ENCODE measurements around the gene NOL4L. TPM values are rescaled to one million over a fixed set of nuclear protein-coding genes. Genes with fewer than 3 reads are reported as not detected.

The NOL4L gene
- total and polyA plus RNA-seq, 10 donors, result 3.4 to 45.4 (median 28.6) TPM

DNA sequence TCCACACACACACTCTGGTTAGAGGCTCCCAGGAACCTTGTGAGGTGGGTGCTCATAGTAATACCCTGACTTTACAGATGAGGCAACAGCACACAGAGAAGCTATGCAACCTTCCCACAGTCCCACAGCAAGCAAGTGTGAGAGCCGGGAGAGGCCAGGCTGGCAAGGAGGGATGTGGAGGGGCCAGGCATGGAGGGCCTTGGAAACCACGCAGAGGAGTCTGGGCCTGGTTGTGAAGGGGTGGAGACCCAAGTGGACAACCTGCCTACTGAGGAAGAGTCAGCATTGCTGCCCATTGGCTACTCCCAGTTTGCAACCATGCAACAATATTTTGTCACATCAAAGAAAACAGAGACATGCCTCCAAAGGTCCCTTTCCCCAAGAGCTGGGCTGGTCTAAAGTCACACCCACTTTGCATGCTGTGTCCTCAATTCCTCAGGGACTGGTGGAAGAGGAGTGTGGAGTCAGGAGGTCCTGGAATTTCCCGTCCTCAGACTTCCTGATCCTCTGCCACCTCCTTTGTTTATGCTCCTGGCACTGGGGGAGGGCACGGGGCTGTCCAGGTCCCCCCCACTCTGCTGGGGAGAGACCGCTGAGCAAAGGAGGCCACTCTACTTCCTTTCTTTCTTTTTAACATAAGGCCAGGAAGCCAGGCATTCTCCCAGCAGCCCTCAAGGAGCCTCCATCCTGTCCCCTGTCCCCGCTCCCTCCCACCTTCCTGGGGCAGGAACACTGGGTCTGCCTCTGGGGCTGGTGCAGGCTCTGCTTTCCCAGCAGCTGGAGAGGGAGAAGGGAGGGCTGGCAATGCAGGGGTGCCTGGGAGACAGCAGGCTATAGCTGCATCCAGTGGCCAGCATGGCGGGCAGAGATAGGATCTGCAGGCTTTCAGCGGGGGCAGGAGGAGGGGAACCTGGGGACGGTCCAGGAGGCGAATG lies 68.3 kb downstream of the NOL4L start:
- TF ChIP-seq POLR2AphosphoS5 (IDR thresholded peaks at IDR 0.05), result peak; percentile 29 to 77 (median 38)
- TF ChIP-seq, protein P1, sequence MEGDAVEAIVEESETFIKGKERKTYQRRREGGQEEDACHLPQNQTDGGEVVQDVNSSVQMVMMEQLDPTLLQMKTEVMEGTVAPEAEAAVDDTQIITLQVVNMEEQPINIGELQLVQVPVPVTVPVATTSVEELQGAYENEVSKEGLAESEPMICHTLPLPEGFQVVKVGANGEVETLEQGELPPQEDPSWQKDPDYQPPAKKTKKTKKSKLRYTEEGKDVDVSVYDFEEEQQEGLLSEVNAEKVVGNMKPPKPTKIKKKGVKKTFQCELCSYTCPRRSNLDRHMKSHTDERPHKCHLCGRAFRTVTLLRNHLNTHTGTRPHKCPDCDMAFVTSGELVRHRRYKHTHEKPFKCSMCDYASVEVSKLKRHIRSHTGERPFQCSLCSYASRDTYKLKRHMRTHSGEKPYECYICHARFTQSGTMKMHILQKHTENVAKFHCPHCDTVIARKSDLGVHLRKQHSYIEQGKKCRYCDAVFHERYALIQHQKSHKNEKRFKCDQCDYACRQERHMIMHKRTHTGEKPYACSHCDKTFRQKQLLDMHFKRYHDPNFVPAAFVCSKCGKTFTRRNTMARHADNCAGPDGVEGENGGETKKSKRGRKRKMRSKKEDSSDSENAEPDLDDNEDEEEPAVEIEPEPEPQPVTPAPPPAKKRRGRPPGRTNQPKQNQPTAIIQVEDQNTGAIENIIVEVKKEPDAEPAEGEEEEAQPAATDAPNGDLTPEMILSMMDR (IDR thresholded peaks at IDR 0.05 in 8 of 11, conservative IDR thresholded peaks at IDR 0.05 in 3 of 11), result peak in 1 of 11 experiments; percentile 7
- no peak for TF ChIP-seq POLR2A (IDR thresholded peaks at IDR 0.05)
- no peaks in the 10 kb centered on the region for H3K27me3 ChIP-seq (replicated peaks in 1 of 7)
- no peak for DNase-seq
- peaks cover 8 to 81% (median 46%) of the 10 kb centered on the region in 6 donors for H3K4me1 ChIP-seq
- H3K4me3 ChIP-seq, result no peak overlapping the region
- 28 to 52% (median 50%) methylated on average over 9 to 10 of the region's 10 CpGs for WGBS, 5 donors
- H3K9me3 ChIP-seq, result no peaks in the 10 kb centered on the region
- peaks cover 0 to 46% (median 1%) of the 10 kb centered on the region in 6 donors for H3K36me3 ChIP-seq
- H3K27ac ChIP-seq, result peak overlapping the region in 6 of 8 donors; percentile 30 to 62 (median 44)
- intact Hi-C loops (cut with DNase I; ENCODE audit: low total_unique reads), result no loop called here

DNA sequence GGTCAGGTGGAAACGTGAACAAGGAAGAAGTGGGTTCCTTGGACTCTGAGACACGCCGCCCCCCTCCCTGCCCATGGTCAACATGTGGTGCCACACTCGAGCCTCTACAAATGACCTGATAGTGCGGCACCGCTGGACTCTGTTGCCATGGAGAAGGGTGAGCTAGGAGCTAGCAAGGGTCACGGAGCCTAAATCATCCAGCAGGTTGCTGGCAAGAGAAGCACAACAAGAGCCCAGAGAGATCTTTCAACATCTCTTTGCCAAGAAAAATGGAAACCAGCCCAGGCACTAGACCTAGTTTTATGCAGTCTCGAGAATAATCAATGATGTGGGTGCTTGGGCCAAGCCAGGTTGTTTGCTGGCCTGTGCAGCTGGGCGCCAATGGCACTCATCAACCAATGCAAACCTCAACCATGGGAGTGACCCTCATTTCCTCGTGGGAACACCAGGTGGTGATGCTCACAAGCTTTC lies 69.5 kb downstream of the NOL4L start:
- Histone ChIP-seq H3K27ac (no peak overlapping the region), H3K9me3 (no peaks in the 10 kb centered on the region), H3K36me3 (peaks cover 0 to 42% (median 1%) of the 10 kb centered on the region in 6 donors), H3K27me3 (replicated peaks in 1 of 7) (no peaks in the 10 kb centered on the region), H3K4me1 (peaks cover 6 to 82% (median 47%) of the 10 kb centered on the region in 6 donors), H3K4me3 (no peak overlapping the region)
- 83 to 94% (median 88%) methylated on average over 10 of the region's 10 CpGs for whole genome bisulfite sequencing, 5 donors
- intact Hi-C loops (cut with DNase I; ENCODE audit: low total_unique reads), result no loop called here
- DNase-seq, result no peak
- TF ChIP-seq POLR2A (IDR thresholded peaks at IDR 0.05), result no peak
- TF ChIP-seq, protein P1 (IDR thresholded peaks at IDR 0.05 in 8 of 11, conservative IDR thresholded peaks at IDR 0.05 in 3 of 11), result no peak
- no peak for TF ChIP-seq POLR2AphosphoS5 (IDR thresholded peaks at IDR 0.05)

DNA sequence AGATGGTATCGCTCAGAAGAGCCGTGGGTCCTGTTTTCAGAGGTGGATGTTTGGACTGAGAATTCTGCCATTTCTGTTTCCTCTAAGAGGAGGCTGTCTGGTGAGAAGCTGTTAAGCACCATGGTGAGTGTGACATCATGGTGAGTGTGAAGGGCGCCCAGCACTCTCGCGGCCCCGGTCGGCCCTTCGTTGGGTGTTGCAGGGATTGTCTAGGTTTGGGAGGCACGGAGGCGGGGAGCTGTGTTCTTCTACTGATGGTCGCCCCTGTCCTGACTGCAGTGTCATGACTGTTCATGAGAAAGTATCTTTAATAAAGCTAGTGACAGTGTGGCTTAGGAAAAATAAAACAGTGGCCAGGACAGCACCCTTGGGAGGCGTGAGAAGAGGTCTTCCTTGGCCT lies 70.4 kb downstream of the NOL4L start:
- no peak overlapping the region for H3K27ac ChIP-seq
- intact Hi-C loops (cut with DNase I; ENCODE audit: low total_unique reads), result no loop called here
- WGBS, 5 donors, result 85 to 93% (median 91%) methylated on average over 12 of the region's 12 CpGs
- peaks cover 6 to 91% (median 56%) of the 10 kb centered on the region in 6 donors for H3K4me1 ChIP-seq
- H3K9me3 ChIP-seq, result no peaks in the 10 kb centered on the region
- TF ChIP-seq POLR2A (IDR thresholded peaks at IDR 0.05) (no peak), POLR2AphosphoS5 (IDR thresholded peaks at IDR 0.05) (no peak)
- TF ChIP-seq, protein P1 (IDR thresholded peaks at IDR 0.05 in 8 of 11, conservative IDR thresholded peaks at IDR 0.05 in 3 of 11), result no peak
- H3K27me3 ChIP-seq (replicated peaks in 1 of 7), result no peaks in the 10 kb centered on the region
- DNase-seq, result no peak
- H3K36me3 ChIP-seq, result peaks cover 0 to 33% (median 1%) of the 10 kb centered on the region in 6 donors
- no peak overlapping the region for H3K4me3 ChIP-seq
